ENCODE measurements around the gene SPRYD3.

DNA sequence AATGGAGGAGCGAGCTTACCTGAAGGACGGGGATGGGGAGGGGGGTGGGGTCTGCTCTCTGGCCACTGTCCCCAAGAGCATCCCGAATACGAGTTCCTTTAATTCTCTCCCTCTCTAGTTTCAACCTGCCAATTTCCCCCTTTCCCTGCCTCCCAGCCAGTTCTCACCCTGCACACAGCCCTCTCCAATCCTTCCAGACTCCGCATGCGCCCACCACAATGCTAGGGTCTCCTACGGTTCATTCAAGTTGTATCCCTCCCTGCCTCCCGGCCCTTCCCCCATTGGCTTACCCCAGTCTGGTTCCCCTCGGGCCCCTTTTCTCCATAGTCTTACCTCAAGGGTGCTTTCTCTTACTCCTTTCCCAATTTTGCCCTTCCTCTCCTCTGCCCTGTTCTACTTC is 17.6 kb upstream of the SPRYD3 start:
- TF ChIP-seq, protein P1, sequence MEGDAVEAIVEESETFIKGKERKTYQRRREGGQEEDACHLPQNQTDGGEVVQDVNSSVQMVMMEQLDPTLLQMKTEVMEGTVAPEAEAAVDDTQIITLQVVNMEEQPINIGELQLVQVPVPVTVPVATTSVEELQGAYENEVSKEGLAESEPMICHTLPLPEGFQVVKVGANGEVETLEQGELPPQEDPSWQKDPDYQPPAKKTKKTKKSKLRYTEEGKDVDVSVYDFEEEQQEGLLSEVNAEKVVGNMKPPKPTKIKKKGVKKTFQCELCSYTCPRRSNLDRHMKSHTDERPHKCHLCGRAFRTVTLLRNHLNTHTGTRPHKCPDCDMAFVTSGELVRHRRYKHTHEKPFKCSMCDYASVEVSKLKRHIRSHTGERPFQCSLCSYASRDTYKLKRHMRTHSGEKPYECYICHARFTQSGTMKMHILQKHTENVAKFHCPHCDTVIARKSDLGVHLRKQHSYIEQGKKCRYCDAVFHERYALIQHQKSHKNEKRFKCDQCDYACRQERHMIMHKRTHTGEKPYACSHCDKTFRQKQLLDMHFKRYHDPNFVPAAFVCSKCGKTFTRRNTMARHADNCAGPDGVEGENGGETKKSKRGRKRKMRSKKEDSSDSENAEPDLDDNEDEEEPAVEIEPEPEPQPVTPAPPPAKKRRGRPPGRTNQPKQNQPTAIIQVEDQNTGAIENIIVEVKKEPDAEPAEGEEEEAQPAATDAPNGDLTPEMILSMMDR (IDR thresholded peaks at IDR 0.05; ENCODE audit: low read depth, low read length), result no peak
- no peak for TF ChIP-seq EZH2phosphoT487 (IDR thresholded peaks at IDR 0.05; ENCODE audit: low read depth)
